ENCODE measurements around the gene PNPO. TPM values are rescaled to one million over a fixed set of nuclear protein-coding genes. Genes with fewer than 3 reads are reported as not detected.

Gene PNPO
- total and polyA plus RNA-seq, 2 of the 13 experiments (the other 11 are each of a cell fraction or from before 2014, with no cell fraction given): 47.9 to 63.3 TPM

DNA sequence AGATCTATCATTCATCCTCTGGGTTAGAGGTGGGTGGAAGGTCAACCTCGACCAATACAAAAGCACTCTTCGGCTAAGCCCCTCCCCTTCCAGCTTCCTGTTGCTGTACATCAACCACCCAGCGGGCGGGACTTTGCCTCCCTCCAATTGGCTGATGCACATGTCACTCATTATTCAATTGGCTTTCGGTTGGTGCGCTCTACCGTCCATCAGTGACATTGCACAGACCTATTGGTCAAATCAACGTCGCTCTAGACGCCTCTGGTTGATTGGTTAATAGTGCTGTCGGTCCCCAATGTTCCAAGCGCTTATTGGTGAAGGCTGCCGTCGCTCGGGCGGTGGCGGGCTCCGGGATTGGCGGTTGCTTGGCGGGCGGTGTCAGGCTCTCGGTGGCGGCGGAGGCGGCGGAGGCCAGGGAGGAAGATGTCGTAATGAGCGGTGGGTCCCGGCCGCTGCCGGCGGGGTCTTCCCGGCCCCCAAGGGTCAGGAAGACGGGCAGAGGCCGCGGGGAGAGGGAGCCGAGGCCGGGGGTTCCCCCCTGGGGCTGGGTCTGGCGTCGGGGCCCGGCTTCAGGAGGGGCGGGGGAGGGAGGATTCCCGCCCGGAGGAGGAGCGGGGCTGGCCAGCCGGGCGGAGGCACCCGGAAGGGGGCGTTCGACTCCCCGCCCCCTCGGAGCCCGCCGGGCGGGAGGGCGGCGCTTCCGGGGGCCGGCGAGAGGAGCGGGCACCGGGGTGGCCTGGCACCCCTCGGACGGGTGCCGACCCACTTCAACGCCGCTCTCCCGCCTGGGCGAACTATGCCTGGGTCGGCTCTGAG lies 45.3 kb upstream of the PNPO start, which contains the start of gene SP2:
TSS of gene SP2 (plus strand) at position 381 of the 816 bp plus-strand sequence. CDS start at position 432, 51 bp downstream.
- intact Hi-C loops (cut with micrococcal nuclease; ENCODE audit: unreplicated experiment): loop anchor here (1.0 to 5.0 kb wide), 4 partner anchors 53 to 126 kb away; partner anchors contain the start of gene SCRN2
- ATAC-seq (peak; percentile 95), DNase-seq (ENCODE audit: low spot score) (peak; percentile 100), FAIRE-seq (peak; percentile 100)
- under 1% methylated on average over 24 of the region's 70 CpGs for WGBS (ENCODE audit: low lambda C conversion rate)
- no TSS peak for BruUV-seq (replicated peaks)
- no peaks in the 10 kb centered on the region for H3K9me3 ChIP-seq (ENCODE audit: low read length)
- H3K36me3 ChIP-seq (replicated peaks in 1 of 2; ENCODE audit: control insufficient read depth in 1 of 2, insufficient read depth in 2 of 2, low read length in 2 of 2): peaks cover 0 to 5% of the 10 kb centered on the region in 2 experiments; a peak in 1 of 5 replicates
- H2AFZ ChIP-seq (ENCODE audit: low read length): no peak within 1 kb of the TSS
- H3K27me3 ChIP-seq (ENCODE audit: control insufficient read depth in 1 of 2, insufficient read depth in 2 of 2, low read length in 2 of 2): no peaks in the 10 kb centered on the region; a peak in 1 of 5 replicates
- H3K27ac ChIP-seq (ENCODE audit: extremely low read length, insufficient read depth, low read length): peak within 1 kb of the TSS; percentile 88
- peaks cover 37% of the 10 kb centered on the region for H3K4me1 ChIP-seq (ENCODE audit: insufficient read depth, low read length)
- H3K79me2 ChIP-seq (ENCODE audit: insufficient read depth, low read length): peaks cover 24% of the 10 kb centered on the region
- ChIA-PET CTCF (ENCODE audit: low intra/inter-chr PET ratio, low total read pairs) (interaction anchor here (0.9 to 2.4 kb wide), 3 partner anchors 53 to 75 kb away, joined by 3 to 9 read pairs (median 3); partner anchors contain the start of gene CDK5RAP3), POLR2A (interaction anchor here (0.8 to 3.0 kb wide), 44 partner anchors 9 to 247 kb away, joined by 3 to 56 read pairs (median 6); partner anchors contain the start of genes CBX1, CDK5RAP3, KPNB1 and LRRC46)
- peak within 1 kb of the TSS; percentile 94 for H3K9ac ChIP-seq (ENCODE audit: insufficient read depth, low read depth, low read length)
- in situ Hi-C loops (cut with HindIII; ENCODE audit: extremely low pct_ligation_motif_present, low pct_unique_long_range_greater_than_20kb): no loop called here
- peak within 1 kb of the TSS; percentile 83 for H3K4me2 ChIP-seq (ENCODE audit: low read depth, low read length)
- H4K20me1 ChIP-seq (ENCODE audit: insufficient read depth, low read length): no peaks in the 10 kb centered on the region
- peak within 1 kb of the TSS; percentile 79 to 96 (median 83) for H3K4me3 ChIP-seq (replicated peaks in 1 of 3; ENCODE audit: insufficient read depth in 1 of 3, low read depth in 2 of 3, low read length in 3 of 3)
- TF ChIP-seq HDAC6 (IDR thresholded peaks at IDR 0.05; ENCODE audit: low read depth, low read length): no peak
- TF ChIP-seq ZNF777 (CRISPR knock-in tag; IDR thresholded peaks at IDR 0.05): peak; percentile 61
- TF ChIP-seq SMAD3 (CRISPR knock-in tag; IDR thresholded peaks at IDR 0.05): no peak; the same call in 1 of the 2 replicates
- no peak for TF ChIP-seq NONO (IDR thresholded peaks at IDR 0.05)
- TF ChIP-seq NONO (CRISPR knock-in tag; conservative IDR thresholded peaks at IDR 0.05): peak; percentile 76
- TF ChIP-seq ZNF350 (CRISPR knock-in tag; IDR thresholded peaks at IDR 0.05; ENCODE audit: borderline replicate concordance, low read depth): peak; percentile 7; the same call in 1 of the 2 replicates
- TF ChIP-seq ADNP (CRISPR knock-in tag; IDR thresholded peaks at IDR 0.05): no peak
- TF ChIP-seq ARNT2 (CRISPR knock-in tag; IDR thresholded peaks at IDR 0.05; ENCODE audit: low read depth): peak; percentile 15; the same call in 1 of the 2 replicates
- peak; percentile 63 for TF ChIP-seq POGZ (CRISPR knock-in tag; IDR thresholded peaks at IDR 0.05)
- no peak for TF ChIP-seq ZNF260 (CRISPR knock-in tag; IDR thresholded peaks at IDR 0.05; ENCODE audit: borderline replicate concordance, low read depth)
- TF ChIP-seq ZNF550 (CRISPR knock-in tag; IDR thresholded peaks at IDR 0.05; ENCODE audit: borderline replicate concordance): no peak
- TF ChIP-seq GABPB1 (CRISPR knock-in tag; IDR thresholded peaks at IDR 0.05): peak; percentile 93
- TF ChIP-seq POLR2A (IDR thresholded peaks at IDR 0.05; ENCODE audit: insufficient read depth in 1 of 2, low read depth in 2 of 2, low read length in 2 of 2): peak; percentile 74 to 91
- TF ChIP-seq, protein P1, sequence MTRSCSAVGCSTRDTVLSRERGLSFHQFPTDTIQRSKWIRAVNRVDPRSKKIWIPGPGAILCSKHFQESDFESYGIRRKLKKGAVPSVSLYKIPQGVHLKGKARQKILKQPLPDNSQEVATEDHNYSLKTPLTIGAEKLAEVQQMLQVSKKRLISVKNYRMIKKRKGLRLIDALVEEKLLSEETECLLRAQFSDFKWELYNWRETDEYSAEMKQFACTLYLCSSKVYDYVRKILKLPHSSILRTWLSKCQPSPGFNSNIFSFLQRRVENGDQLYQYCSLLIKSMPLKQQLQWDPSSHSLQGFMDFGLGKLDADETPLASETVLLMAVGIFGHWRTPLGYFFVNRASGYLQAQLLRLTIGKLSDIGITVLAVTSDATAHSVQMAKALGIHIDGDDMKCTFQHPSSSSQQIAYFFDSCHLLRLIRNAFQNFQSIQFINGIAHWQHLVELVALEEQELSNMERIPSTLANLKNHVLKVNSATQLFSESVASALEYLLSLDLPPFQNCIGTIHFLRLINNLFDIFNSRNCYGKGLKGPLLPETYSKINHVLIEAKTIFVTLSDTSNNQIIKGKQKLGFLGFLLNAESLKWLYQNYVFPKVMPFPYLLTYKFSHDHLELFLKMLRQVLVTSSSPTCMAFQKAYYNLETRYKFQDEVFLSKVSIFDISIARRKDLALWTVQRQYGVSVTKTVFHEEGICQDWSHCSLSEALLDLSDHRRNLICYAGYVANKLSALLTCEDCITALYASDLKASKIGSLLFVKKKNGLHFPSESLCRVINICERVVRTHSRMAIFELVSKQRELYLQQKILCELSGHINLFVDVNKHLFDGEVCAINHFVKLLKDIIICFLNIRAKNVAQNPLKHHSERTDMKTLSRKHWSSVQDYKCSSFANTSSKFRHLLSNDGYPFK (CRISPR knock-in tag; IDR thresholded peaks at IDR 0.05; ENCODE audit: borderline replicate concordance): no peak; the same call in 1 of the 2 replicates
- peak; percentile 7 for TF ChIP-seq ZNF614 (CRISPR knock-in tag; IDR thresholded peaks at IDR 0.05; ENCODE audit: borderline replicate concordance)
- no peak for TF ChIP-seq NFIB (CRISPR knock-in tag; IDR thresholded peaks at IDR 0.05; ENCODE audit: borderline replicate concordance)
- TF ChIP-seq, protein P2, sequence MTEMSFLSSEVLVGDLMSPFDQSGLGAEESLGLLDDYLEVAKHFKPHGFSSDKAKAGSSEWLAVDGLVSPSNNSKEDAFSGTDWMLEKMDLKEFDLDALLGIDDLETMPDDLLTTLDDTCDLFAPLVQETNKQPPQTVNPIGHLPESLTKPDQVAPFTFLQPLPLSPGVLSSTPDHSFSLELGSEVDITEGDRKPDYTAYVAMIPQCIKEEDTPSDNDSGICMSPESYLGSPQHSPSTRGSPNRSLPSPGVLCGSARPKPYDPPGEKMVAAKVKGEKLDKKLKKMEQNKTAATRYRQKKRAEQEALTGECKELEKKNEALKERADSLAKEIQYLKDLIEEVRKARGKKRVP (CRISPR knock-in tag; IDR thresholded peaks at IDR 0.05): peak in 1 of 2 experiments; percentile 65; a peak in 1 of 4 replicates
- TF ChIP-seq, protein P3, sequence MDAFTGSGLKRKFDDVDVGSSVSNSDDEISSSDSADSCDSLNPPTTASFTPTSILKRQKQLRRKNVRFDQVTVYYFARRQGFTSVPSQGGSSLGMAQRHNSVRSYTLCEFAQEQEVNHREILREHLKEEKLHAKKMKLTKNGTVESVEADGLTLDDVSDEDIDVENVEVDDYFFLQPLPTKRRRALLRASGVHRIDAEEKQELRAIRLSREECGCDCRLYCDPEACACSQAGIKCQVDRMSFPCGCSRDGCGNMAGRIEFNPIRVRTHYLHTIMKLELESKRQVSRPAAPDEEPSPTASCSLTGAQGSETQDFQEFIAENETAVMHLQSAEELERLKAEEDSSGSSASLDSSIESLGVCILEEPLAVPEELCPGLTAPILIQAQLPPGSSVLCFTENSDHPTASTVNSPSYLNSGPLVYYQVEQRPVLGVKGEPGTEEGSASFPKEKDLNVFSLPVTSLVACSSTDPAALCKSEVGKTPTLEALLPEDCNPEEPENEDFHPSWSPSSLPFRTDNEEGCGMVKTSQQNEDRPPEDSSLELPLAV (CRISPR knock-in tag; conservative IDR thresholded peaks at IDR 0.05; ENCODE audit: low read depth): no peak
